HG02870 (cell line): ENCODE data around the gene MCF2L2.
"Not testable (repeated sequence)": the region's sequence is repeated elsewhere in the genome, so short reads cannot be mapped to it uniquely, and the experiment has no call there.

Experiments
- ATAC-seq: cut with Tn5 transposase; IDR thresholded peaks from one replicate; pipeline ENCODE4 v1.9.1; 2021; ENCODE audit warnings: mild to moderate bottlenecking, moderate library complexity; ENCODE audit not compliant: unreplicated experiment

Gene MCF2L2

DNA sequence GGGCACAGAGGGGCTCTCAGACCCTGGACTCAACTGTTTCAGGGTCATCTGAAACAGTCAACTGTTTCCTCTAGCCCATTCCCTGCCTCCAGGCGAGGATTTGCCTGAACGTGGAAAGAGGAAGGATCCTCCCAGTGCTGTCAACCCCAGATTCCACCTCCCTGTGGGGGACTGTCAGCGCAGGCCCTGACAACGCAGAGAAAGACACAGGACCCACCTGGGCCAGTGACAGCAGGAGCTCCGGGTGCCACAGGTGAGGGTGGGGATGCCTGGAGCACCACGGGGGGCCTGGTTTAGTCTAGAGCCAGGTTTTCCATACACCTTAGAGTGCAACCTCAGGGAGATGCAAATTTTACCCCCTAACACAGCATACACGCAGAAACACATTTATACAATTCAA lies 246.3 kb downstream of the MCF2L2 start:
- no peak for ATAC-seq

DNA sequence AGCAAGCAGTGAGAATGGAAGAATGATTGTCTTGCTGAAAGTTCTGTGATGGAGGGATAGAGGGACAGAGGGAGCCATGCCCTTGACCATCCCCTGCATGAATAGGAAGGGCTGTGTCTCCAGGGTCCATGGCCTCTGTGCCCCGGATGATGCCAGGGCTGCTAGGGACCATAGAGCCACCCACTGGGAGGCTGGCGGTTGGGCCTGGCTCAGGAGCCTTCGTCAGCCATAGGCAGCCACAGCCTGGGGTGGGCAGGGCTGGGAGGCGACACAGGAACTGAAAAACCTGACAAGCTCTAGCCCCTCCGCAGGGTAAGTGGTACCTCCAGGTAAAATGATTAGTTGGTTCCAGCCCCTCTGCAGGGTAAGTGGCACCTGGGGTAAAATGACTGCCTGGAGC lies 246.8 kb downstream of the MCF2L2 start:
- ATAC-seq, result no peak

DNA sequence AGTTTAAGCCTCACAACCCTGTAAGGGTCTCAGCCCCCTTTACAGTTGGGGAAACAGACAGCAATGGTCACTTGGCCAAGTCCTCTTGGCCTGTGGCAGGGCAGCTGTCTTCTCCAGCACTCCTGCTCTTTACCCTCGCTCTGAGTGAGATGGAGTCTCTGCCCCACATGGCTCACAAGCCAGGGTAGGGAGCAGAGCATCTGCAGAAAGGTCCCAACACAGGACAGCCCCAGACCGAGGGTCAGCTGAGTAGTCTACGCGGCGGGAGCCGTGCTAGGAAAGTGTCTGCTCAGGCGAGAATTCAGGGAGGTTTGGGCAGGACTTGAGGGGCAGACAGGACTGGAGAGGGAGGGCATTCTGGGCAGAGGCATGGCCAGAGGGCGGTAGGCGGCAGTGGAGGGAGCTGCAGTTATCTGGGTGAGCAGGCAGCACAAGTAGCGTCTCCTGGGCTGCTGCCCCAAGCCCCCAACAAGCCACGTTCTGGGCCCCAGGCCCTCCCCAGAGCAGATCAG lies 247.6 kb downstream of the MCF2L2 start:
- ATAC-seq, result no peak

DNA sequence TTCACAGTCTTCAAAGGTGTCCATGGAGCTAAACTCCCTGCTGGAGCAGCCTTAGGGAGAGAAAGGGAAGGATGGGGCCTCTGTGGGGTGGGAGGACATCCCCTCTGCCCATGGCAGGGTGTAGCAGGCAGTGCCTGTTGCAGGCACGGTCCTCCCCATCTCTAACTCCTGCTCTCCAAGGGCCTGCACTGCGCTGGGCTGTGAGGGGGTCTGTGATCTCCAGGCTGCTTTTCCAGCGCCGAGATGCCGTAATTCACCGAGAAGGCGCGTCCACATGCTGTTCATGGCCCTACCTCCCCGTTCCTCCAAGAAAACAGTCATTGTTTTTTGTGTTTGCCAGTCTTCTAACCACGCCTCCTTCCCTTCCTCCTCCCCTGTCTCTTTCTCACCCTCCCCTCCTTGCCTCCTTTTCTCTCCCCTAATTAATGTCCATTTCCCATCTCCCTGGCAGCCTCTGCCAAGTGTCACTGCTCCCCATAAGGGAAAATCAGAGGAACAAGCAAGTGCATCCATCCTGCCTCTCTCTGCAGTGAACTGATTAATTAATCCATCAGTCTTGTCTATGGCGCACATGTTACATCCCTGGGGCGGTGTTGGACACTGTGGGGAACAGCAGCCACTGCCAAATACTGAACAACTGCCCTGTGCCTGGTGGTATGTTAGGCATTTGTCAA lies 248.2 kb downstream of the MCF2L2 start:
- ATAC-seq, result no peak

DNA sequence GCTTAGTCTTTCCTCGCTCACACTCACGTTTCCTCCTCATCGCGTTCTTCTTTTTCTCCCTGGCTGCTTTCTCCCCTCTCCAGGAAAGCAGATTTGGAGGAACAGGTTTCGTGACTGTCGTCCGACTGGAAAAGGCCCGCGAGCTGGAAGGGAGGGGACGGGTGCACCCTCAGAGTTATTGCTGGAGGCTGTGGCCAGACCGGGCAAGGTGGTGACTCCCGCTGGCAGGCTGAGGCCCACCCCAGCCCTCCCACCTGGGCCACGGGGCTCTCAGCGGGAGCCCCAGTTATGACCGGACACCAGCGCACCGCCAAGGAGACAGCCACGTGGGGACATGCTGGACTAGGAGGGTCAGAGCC lies 248.9 kb downstream of the MCF2L2 start:
- ATAC-seq, result not testable (repeated sequence)

DNA sequence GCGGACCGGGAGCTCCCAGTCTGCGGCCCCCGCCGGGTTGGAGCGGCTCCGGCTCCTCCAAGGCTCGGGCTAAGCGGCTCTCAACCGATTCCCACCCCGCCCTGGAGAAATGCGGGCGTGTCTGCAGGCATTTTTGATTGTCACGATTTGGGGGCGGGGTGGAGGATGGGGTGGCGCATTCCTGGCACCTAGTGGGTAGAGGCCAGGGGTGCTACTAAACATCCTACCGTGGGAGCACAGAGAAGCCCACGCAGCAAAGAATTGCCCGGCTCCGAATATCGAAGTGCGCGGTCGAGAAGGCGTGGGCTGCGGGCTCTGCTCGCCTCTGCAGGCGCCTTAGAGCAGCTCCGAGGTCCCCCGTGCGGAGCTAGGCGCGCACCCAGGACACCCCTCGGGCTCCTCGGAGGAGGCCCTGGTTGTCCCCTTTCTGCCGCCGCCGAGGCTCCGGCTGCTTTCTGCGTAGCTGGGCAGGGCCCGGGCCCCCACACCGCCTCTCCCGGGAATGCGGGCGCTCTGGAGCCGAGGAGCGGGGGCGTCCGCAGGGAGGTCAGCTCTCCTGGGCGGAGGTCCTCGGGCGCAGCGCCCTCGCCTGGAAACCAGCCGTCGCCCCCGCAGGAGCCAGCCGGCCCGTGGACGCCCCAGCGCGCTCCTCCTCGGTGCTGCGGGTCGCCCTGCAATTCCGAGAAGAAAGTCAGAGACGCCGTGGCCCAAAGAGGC lies 249.4 kb downstream of the MCF2L2 start:
- ATAC-seq, result peak; percentile 47

DNA sequence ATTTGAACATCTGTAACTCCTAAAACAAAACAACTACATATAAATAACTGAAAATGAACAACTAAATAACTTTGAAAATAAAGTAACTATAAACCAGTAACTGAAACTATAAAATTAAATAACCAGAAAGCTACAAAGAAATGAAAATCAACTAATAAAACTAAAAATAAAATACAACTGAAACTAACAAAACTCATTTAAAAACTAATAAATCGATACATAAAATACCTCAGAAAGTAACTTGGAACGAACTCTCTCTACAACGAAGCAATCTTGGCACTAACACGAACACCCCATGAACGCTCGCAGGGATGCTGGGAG lies 249.9 kb downstream of the MCF2L2 start:
- ATAC-seq, result no peak

DNA sequence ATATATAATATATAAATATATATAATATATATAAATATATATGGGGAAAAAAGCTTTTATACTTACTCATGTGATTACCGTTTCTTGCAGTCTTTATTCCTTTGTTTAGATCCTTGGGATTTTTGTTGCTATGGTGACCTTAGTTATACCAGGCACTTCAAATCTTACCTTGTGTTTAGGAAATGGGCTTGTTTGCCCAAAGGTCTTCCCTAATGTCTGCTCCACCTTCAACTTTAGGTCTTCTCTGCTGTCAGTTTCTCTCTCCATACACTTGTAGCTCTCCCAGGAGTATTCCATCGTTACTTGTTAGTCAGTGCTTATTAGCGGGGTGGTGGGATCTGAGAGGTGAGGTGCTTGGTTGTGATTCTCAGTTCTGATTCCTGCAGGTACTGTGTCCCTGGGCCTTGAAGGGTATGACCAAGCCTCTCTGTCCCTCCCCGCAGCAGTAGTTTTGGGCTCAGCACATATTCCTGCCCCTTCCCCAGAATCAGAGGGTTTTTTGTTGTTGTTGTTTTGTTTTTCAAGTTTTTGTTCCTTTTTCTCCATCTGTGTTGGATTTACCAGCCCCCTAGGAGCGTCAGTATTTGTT lies 256.3 kb downstream of the MCF2L2 start:
- no peak for ATAC-seq

DNA sequence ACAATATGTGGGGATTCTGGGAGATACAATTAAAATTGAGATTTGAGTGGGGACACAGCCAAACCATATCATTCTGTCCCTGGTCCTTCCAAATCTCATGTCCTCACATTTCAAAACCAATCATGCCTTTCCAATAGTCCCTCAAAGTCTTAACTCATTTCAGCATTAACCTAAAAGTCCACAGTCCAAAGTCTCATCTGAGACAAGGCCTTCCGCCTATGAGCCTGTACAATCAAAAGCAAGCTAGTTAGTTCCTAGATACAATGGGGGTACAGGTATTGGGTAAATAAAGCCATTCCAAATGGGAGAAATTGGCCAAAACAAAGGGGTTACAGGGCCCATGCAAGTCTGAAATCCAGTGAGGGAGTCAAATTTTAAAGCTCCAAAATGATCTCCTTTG lies 260.4 kb downstream of the MCF2L2 start:
- not testable (repeated sequence) for ATAC-seq

DNA sequence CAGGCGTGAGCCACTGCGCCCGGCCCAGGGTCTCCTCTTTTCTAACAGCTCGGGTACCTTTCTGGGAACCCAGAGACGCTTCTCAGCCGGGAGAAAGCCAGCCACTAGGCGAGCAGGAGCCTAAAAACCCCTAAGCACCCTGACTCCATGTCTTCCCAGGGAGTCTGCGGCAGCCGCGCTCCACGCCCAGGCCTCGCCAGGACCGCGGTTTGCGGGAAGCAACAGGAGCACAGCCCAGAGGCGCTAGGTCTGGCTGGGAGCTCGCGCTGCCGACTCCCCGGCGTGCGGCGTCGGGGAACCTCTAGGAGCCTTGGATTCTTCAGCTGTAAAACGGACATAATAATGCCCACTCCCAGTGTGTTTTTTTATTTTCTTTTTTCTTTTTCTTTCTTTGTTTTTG lies 264.9 kb downstream of the MCF2L2 start:
- ATAC-seq, result no peak

DNA sequence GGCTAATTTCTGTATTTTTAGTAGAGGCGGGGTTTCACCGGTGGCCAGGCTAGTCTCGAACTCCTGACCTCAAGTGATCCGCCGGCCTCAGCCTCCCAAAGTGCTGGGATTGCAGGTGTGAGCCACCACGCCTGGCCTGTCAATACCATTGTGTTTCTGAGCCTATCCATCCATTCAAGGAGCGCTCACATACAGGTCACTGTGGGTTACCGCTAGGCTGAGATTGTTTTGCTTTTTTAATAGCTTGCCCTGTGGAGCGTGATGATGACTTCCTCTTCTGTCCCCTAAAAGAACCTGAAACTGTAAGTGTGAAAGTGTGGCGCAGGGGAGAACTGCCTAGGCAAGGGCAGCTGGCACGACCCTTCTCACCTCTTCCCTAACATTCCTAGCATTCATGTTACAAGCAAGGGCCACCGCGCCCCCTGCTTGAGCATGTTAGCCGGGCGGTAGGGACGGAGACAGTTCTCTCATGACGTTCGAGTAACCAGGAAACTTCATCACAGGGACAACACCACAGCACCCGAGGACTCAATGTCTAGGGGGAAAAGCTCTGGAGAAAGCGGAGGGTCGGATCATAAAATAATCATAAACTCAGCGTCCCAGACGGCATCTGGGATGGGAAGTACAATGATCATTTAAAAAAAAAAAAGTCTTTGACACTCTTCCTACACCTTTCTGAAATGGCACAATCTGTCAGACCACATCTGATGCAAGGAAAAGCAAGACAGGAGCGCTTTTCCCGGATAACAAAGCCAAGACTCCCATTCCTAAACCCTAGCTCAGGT lies 266.7 kb downstream of the MCF2L2 start:
- ATAC-seq, result peak; percentile 53

DNA sequence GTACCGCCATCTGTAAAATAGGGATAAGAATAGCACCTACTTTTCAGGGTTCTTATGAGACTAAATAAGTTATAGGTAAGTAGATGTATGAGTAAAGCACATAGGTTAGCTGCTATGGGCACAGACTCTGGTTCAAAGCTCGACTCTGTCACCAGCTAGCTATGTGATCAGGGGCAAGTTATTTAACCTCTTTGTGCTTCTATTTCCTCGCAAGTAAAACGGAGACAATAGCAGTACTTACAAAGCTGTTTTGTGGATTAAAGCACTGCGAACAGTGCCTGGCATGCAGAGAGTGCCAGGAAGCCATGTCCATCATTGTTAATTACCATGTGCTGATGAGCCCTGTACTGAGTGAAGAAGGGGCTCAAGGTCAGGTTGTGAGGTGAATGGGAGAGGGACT lies 267.8 kb downstream of the MCF2L2 start:
- no peak for ATAC-seq

DNA sequence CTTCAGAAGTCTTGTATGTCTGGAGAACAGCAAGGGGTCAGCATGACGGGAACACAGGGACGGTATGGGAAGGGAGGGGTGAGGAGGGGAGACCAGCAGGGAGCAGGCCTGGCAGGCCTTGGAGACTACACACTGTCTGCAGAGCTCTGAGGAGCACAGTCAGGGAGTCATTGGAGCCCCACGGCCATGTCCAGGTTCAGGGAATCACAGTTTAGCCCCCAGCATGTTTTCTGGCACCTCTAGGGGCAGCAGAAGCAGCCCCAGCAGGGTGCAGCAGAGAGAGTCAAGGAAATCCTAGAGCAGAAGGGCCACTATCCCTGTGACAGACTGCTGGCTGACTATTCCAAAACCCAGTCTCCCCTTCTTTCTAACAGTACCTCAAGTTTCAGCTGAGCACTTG lies 269.1 kb downstream of the MCF2L2 start:
- ATAC-seq, result no peak

DNA sequence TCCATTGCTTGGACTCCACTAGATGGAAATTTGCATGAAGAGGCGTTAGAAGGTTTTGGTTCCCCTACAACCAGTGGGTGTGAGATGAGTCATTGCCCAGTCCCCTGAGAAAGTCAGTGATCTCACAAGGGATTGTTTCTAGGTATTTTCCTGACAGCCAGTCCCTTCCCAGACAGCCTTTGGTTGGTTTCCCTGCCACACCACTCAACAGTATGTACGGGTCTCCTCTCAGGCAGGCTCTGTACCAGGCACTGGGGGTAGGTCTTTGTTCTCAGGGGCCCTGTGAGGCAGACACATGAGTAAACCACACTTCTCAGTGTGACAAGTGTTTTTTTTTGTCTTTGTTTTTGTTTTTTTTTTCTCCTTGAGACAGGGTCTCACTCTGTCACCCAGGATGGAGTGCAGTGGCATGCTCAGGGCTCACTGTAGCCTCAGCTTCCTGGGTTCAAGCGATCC lies 269.8 kb downstream of the MCF2L2 start:
- peak; percentile 66 for ATAC-seq

DNA sequence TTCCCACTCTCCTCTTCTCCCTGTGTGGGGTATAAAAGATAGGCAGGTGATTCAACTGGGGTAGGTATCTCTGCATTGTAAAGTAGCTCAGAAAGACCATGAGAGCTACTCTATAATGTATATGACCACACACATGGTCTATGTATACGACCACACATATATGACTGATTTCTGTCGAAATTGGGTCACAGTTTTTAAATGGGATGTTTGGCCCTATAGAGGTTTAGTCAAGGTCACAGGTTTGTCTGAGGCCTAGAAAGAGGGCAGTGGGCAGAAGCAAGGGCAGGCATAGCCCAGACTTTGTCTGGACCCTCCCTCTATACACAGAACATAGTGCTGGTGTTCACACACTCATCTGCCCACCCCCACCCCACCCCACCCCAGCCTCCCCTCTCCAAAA lies 270.3 kb downstream of the MCF2L2 start:
- ATAC-seq, result peak; percentile 15

DNA sequence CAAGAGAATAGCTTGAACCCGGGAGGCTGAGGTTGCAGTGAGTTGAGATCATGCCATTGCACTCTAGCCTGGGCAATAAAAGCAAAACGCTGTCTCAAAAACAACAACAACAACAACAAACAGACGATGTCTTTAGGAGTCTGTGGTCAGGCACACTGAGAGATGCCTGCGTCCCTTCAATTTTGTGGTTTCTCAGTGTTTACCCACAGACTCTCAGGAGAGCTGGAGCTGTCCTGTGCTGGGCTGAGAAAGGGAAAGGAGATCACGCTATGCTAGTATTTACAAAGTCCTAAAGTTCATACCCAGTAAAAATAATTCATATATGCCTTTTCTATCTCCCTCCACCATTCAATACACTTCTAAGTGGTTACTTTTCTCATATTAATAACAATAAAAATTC lies 272.2 kb downstream of the MCF2L2 start:
- no peak for ATAC-seq

DNA sequence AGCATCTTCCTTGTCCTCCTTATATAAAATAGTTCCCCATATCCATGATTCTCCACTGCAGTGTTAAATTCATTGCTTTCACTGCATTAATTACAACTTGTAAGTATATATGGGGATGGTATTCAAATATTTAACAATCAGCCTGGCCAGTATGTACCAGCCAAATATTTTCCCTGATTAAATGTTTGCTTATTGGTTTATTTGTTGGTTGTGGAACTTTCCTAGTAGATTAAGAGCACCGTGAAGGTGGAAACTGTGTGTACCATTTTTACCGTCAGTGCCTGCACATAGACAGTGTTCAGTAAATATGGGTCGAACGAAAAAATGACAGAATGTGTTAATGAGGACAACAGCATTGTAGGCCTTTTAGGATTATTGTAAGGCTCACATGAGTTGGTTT lies 272.9 kb downstream of the MCF2L2 start:
- ATAC-seq, result no peak

DNA sequence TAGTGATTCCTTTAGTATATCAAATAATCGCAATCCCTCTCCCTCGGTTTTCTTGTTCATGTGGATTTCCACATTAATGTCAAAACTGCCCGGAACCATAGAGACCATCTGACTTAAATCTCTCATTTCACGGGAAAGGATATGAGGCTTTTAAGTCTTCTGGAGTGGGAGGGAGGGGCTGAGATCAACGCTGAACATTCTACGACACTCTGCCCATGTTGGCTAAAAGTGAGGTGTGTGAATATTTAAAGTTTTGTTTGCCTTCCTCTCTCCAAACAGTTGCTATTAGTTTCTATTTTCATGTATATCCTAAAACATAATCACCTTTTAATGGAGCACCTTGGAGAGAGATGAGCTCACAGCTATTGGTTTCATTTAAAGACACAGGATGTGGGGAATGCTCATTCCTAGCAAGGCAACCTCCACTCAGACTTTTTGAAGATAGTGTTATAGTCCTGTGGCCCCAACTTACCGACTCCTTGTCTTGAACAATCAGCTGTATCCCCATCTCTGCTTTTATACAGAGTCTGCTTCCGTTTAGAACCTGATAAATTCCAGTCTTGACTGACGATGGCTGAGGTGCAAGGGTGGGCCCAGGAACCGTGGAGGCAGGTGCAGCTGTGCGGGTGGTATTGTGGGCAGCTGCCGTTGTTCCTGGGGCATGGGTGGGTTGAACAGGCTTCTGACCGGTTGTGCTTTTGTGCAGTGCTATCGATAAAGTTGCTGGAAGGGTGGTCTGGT lies 275.0 kb downstream of the MCF2L2 start:
- ATAC-seq, result no peak

DNA sequence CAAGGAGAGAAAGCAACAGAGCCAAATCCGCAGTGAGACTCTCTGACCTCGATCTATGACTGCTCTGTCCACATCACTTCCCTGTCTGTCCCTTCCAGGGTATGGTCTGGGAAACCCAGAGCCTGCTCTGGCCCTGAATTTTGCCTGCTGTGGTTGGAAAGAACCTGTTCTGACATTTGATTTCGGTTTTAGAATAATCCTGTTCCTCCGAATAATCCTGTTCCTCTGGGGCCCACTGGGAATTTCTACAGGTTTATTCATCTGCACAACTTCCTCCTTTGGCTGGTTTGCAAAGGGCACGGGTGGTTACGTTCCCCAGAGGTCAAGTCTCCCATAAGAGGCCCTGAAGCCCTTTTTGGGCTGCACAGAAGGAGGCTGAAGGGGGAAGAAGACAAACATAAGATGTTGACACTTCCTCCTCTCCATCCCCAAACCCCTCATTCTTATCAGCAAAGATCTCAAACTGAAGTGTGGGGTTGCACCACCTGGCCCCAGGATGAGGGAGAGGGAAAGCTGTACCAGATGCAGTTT lies 276.5 kb downstream of the MCF2L2 start:
- no peak for ATAC-seq

DNA sequence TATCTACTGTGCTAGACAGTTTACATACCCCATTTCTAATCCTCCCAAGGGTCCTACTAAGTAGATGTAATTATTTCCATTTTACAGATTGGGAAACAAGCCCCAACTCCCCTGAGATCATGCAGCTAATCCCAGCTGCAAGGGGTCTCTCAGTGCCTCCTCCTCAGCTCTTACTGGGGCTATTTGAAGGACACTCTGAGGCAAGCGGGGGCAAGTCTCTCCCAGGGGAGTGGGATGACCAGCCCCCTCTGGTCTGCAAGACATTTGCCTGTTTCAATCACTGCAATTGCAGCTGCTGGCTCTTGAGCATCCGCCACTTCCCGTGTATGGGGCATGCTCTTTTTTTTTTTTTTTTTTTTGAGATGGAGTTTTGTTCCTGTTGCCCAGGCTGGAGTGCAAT lies 277.3 kb downstream of the MCF2L2 start:
- ATAC-seq, result no peak
